Epithelial cell of esophagus (primary cell): ENCODE data around the gene CADPS.
A peak's percentile ranks its signal among the peaks of the same experiment; 100 is the strongest.

Experiments
- DNase-seq: peaks from one replicate; pipeline ENCODE4 v3.0.0; 2010; ENCODE audit warnings: low read depth
- H3K4me3 ChIP-seq: 2 replicates; pipeline ENCODE4 v1.5.1; 2011; ENCODE audit warnings: mild to moderate bottlenecking, low read length, control low read depth
- TF ChIP-seq, protein P1 (sequence below): IDR thresholded peaks from 2 replicates; pipeline ENCODE4 v1.5.1; 2011; ENCODE audit warnings: low read depth, mild to moderate bottlenecking, low read length, control low read depth, inconsistent platforms; ENCODE audit not compliant: insufficient read depth; ENCODE audit errors: missing control alignments

The CADPS gene

DNA sequence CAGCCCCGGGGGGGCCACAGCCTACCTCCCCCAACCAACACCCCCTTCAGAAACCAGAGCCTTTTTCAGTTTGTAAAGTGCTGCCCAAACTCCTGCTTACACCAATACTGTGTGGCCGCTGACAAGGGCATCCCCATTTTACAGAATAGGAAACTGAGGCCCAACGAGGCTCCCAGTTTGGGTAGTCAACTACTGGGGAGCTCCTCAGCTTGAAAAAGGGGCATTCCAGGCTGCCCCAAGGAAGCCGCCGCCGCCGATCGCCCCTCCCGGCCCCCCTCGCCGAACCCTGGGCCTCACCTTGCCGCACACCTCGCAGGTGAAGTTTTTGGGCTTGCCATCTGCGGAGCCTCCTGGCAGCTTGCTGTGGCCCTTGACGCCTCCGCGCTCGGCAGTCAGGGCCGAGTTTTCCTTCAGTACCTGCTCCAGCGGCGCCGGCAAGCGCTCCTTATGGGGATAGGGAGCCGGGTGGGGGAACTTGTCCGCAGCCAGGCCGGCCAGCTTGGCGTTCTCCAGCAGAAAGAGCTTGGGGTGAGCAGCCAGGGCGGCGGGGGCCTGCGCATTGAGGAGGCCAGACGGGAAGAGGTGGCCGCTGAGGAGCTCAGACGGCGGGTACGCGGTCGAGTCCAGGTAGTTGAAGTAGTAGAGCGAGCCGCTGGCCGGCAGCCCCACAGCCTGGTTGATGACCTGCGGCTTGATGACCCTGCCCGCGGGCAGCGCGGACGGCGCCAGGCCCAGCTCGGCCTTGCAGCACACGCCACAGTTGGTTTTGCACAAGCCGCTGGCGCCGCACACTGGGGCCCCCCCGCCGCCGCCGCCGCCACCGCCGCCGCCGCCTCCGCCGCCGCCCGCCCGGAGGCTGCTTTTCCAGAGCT, 503.3 kb downstream of the CADPS start:
- no peak for DNase-seq
- no peak overlapping the region for H3K4me3 ChIP-seq
- TF ChIP-seq, protein P1, sequence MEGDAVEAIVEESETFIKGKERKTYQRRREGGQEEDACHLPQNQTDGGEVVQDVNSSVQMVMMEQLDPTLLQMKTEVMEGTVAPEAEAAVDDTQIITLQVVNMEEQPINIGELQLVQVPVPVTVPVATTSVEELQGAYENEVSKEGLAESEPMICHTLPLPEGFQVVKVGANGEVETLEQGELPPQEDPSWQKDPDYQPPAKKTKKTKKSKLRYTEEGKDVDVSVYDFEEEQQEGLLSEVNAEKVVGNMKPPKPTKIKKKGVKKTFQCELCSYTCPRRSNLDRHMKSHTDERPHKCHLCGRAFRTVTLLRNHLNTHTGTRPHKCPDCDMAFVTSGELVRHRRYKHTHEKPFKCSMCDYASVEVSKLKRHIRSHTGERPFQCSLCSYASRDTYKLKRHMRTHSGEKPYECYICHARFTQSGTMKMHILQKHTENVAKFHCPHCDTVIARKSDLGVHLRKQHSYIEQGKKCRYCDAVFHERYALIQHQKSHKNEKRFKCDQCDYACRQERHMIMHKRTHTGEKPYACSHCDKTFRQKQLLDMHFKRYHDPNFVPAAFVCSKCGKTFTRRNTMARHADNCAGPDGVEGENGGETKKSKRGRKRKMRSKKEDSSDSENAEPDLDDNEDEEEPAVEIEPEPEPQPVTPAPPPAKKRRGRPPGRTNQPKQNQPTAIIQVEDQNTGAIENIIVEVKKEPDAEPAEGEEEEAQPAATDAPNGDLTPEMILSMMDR = no peak

DNA sequence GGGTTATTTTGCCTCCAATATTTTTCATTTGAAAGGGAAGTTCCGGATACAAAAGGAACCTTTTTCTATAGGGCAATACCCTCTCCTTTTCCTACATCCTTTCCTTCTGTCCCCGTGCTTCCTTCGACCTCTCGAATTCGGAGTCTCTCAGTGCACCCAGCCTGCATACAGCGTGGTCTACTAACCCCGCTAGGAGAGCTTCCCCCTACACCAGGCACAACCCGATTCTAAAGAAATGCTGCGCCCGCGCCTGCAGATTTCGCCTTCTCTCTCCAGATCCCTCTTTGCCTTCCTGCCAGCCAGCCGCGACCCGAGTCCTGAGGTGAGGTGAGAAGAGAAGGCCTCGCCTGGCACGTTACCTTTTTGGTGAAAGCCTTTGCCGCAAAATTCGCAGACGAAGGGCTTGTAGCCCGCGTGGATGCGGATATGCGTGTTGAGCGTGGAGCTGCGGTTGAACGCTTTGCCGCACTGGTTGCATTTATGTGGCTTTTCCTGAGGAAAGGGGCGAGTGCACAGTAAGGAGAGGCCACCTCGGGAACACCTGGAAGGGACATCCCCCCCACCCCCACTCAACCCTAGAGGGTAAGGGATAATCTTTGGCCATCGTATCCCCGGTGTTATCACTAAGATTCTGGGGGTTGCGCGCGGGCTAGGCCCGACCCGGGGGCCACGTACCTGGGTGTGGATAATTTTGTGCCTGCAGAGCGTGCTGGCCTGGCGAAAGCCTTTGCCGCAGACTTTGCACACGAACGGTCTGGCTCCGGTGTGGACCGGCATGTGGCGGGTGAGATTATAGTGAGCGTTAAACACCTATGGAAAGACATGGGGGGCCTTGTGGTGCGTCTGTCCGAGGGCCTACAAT, 504.1 kb downstream of the CADPS start:
- TF ChIP-seq, protein P1 = no peak
- DNase-seq = no peak

DNA sequence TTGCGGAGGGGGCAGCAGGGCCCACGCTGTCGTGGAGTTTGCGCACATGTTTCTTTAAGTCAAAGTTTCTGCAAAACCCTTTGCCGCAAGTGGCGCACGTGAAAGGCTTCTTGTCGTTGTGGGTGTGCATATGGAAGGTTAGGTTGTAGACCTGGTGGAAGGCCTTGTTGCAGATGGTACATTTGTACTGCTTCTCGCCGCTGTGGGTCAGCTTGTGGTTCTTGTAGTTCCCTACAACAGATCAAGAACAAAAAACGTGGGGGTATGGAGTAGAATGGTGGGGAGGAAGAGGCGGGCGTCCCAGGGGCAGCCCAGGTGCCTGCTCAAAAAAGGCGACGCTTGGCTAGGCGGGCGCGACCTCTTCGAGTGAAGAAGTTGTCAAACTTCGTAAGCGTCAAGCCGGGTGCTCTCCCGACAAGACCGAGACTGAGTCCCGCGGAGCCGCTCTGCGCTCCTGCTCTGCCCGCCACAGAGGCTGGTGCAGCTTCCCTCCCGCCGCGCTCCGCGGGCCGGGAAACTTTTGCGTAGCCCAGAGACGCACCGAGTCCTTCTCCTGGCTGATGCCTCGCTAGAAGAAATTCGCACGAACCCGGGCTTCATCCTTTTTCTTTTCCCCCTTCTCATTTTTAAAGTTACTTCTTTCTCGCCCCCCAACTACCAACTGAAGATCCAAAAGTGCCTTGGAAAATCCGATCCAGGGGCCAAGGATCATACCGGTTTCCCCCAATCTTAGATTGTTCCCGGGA, 504.9 kb downstream of the CADPS start:
- no peak overlapping the region for H3K4me3 ChIP-seq
- TF ChIP-seq, protein P1 = no peak
- no peak for DNase-seq

More for the DNA sequence above, 504.1 kb downstream of the CADPS start:
- no peak overlapping the region for H3K4me3 ChIP-seq

DNA sequence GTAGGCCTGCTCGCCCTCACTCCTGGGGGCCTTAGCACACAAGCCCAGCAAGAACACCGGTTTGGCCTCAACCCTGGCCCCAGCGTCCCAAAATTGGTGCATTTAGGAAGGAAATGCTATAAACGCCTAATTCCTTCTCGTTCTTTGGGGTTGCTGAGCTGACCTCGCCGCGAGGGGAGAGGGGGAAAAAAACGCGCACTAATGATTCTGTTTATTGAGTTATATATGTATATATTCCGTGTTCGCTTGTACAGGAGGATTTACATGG, 505.8 kb downstream of the CADPS start:
- TF ChIP-seq, protein P1 = no peak
- DNase-seq = no peak
- no peak overlapping the region for H3K4me3 ChIP-seq

DNA sequence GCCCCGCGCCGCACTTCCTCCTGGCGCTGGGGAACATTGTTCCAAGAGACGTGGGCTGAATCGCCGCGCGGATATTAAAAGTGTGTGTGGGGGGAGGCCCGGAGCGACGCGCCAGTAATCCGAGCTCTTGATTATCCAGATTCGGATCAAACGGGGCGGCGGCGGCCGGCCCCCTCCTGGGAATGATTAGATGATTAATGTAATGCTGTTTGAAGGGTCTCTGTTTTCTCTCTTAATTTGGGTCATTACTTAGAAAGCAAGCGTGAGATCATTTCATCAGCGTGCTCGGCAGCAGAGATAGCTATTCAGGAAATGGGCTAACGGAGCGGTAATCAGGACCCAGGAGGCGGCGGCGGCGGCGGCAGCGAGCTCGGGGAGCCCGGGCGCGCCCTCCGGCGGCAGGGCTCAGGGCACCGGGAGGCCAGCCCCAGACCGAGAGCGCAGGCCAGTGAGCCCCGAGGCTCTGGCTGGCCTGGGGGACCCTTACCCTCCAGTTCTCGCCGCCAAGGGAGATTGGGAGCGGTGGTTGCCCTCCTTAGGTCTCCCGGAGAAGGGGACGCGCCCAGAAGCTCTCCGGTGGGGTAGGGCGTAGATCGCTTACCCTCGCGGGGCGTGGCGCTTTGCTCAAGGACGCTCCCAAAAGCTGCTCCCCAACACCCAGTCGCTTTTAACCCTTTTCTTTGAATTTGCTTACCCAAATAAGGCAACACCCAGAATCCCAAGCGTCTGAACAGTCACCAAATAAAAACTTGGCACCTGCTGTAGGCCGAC, 506.3 kb downstream of the CADPS start:
- peak; percentile 21 for DNase-seq
- TF ChIP-seq, protein P1 = no peak
- H3K4me3 ChIP-seq = no peak overlapping the region

DNA sequence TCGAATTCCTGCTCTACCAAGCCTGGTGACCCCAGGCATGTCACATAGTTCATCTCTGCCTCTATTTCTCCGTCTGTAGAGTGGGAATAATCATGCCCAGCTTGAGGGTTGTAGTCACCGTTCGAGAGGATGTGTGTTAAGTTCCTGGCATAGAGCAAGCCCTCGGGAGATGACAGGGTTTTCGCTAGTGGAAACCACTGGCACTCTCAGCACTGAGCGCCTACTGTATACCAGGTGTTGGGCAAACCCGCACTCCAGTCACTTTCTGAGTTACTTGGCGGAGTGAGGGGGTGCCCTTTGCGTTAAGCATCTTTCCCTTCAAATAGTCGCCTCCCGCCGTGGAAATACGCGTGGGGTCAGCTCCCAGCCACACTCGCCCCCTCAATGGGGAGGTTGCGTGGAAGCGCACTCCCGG, 506.9 kb downstream of the CADPS start:
- TF ChIP-seq, protein P1 = no peak

More for the DNA sequence above, 506.9 kb downstream of the CADPS start:
- no peak overlapping the region for H3K4me3 ChIP-seq
- no peak for DNase-seq
